Measurements from ENCODE around the gene DEAF1. TPM values are rescaled to one million over a fixed set of nuclear protein-coding genes. Genes with fewer than 3 reads are reported as not detected.

Gene DEAF1
- total RNA-seq, 1 donor from 2014 or later: 40.8 TPM

GRCh38 chr11:609341-609811, 85.6 kb downstream of the DEAF1 start:
- no peak for DNase-seq

DNA sequence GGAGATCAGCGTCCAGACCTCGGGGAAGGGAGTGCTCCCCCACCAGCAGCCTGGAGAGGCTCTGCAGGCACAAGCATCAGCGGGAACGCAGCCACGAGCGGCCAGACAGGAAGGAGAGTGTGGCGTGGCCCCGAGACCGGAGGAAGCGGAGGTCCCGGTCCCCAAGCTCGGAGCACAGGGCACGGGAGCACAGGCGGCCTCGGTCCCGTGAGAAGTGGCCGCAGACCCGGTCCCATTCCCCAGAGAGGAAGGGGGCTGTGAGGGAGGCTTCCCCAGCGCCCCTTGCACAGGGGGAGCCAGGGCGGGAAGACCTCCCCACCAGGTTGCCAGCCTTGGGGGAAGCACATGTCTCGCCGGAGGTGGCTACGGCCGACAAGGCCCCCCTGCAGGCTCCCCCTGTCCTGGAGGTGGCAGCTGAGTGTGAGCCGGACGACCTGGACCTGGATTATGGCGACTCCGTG, 86.2 kb downstream of the DEAF1 start:
- DNase-seq: no peak

GRCh38 chr11:607971-608659, 86.9 kb downstream of the DEAF1 start:
- DNase-seq: no peak

GRCh38 chr11:607020-607780, 87.8 kb downstream of the DEAF1 start:
- no peak for DNase-seq

DNA sequence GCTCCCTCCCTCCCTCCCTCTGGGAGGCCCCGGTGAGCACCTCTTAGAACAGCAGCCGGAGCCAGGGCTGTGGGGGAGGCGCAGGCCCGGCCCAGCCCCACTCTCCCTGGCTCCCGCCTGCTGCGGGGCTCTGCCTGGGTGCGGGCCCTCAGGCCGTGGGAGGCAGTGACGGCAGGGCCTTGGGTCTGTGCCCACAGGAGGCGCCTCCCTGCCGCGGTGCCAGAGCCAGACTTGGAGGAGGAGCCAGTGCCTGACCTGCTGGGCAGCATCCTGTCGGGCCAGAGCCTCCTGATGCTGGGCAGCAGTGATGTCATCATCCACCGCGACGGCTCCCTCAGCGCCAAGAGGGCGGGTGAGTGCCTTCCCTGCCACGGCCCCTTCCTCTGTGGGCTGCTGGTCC, 88.8 kb downstream of the DEAF1 start:
- peak; percentile 31 for DNase-seq

DNA sequence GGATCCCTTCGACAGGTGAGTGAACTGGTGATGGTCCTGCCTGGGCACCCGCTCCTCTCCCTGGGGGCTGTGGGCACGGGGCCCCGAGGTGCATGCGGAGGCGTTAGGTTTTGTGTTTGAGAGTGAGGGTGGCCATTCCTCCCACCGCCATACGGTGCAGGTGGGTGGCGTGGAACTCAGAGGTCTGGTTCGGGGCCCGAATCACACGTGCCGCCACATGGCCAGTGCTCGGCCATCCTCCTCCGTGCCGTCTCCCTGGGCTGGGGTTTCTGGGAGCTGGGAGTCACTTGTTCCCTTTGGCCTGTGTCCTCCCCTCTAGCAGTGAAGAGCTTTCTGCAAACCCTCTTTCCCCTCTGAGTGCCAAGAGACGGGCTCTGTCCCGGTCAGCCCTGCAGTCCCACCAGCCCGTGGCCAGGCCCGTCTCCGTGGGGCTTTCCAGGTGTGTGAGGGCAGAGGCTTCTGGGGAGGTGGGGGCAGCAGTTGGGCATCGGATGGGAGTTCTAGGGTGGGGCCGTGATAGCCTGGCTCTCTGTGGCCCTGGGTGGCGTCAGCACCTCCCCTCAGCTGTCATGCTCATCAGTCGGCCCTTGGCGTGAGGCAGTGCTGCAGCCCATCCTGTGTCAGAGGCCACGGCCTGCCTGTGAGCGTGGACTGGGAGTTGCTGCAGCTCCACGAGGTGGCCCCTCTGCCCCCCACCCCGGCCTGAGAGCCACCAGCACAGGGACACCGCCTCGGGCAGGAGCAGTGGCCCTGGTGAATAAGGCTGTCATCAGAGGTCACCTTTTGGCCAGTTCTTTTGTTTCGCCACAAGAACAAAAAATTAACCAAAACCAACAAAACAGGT, 89.5 kb downstream of the DEAF1 start:
- no peak for DNase-seq

GRCh38 chr11:603154-603553, 91.9 kb downstream of the DEAF1 start:
- DNase-seq: no peak

GRCh38 chr11:601573-602245, 93.3 kb downstream of the DEAF1 start:
- no peak for DNase-seq

DNA sequence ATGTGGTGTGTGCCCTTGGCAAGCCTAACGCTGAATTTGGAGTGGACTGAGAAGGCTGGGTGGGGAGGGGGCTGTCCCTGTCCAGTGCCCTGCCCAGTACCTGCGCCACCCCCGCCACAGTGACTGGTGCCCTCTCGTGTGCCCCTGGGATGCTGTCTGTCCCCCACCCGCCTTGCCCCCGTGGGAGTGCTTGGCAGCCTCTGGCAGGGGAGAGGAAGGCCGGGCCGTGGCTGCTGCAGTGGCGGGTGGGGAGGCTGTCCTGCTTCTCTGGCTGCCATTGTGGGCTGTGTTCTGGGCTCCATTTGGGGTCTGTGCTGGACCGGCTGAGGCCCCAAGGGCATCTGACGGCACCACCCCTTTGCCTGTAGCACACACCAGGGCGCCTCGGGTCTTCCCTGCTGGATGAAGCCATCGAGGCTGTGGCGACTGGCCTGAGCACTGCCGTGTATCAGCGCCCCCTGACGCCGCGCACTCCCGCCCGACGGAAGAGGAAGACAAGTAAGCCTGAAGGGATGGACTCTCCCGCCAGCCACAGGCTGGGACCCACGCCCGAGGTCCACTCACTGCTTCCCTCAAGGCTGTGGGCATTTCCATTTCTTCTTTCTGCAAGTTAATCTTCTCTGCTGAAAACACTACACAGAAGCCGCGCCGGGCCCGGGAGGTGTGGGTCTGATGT, 96.9 kb downstream of the DEAF1 start:
- DNase-seq: no peak

GRCh38 chr11:597166-597725, 97.8 kb downstream of the DEAF1 start:
- no peak for DNase-seq

GRCh38 chr11:596374-596773, 98.6 kb downstream of the DEAF1 start:
- DNase-seq: no peak

- no peak for DNase-seq
Measured at GRCh38 chr11:595400-595799, 99.6 kb downstream of the DEAF1 start.

Other genes with a start within 250 kb of the DEAF1 start
- gene PTDSS2, start 244.9 kb downstream of the DEAF1 start, total RNA-seq: 34.5 and 50.2 TPM in 2 replicates
- gene RNH1, start 188.0 kb downstream of the DEAF1 start, total RNA-seq: 257 and 310 TPM in 2 replicates
- gene HRAS, start 159.6 kb downstream of the DEAF1 start, total RNA-seq: 51.6 and 70.2 TPM in 2 replicates
- gene LRRC56, start 157.7 kb downstream of the DEAF1 start, total RNA-seq: 0.56 and 0.68 TPM in 2 replicates
- gene LMNTD2, start 134.5 kb downstream of the DEAF1 start, total RNA-seq: 1.3 and 2.6 TPM in 2 replicates
- 21.3 and 25.2 TPM in 2 replicates for gene RASSF7, start 134.3 kb downstream of the DEAF1 start, total RNA-seq
- gene PHRF1, start 118.8 kb downstream of the DEAF1 start, total RNA-seq: 27.7 and 31.4 TPM in 2 replicates
- gene IRF7, start 79.3 kb downstream of the DEAF1 start, total RNA-seq: 16.8 and 24.2 TPM in 2 replicates
- not detected in 2 replicates for gene CDHR5, start 70.3 kb downstream of the DEAF1 start, total RNA-seq
- not detected in 2 replicates for gene SCT, start 68.0 kb downstream of the DEAF1 start, total RNA-seq
- under 0.01 TPM in 1 of 2 replicates, not detected in the other for gene DRD4, start 58.0 kb downstream of the DEAF1 start, total RNA-seq
- 10.7 and 12.4 TPM in 2 replicates for gene TMEM80, start 594 bp upstream of the DEAF1 start, total RNA-seq
- 2.7 and 3.1 TPM in 2 replicates for gene EPS8L2, start 11.0 kb upstream of the DEAF1 start, total RNA-seq
- gene TALDO1, start 52.2 kb upstream of the DEAF1 start, total RNA-seq: 115 and 149 TPM in 2 replicates
- 19.6 and 23.4 TPM in 2 replicates for gene GATD1, start 82.3 kb upstream of the DEAF1 start, total RNA-seq
- 0.14 and 0.17 TPM in 2 replicates for gene CEND1, start 94.9 kb upstream of the DEAF1 start, total RNA-seq
- gene SLC25A22, start 103.1 kb upstream of the DEAF1 start, total RNA-seq: 7.1 and 13.6 TPM in 2 replicates
- 7.8 and 12.1 TPM in 2 replicates for gene PIDD1, start 110.0 kb upstream of the DEAF1 start, total RNA-seq
- 199 and 232 TPM in 2 replicates for gene RPLP2, start 114.7 kb upstream of the DEAF1 start, total RNA-seq
- 41.4 and 76.9 TPM in 2 replicates for gene PNPLA2, start 123.7 kb upstream of the DEAF1 start, total RNA-seq
- gene CRACR2B, start 132.7 kb upstream of the DEAF1 start, total RNA-seq: 27.5 and 29.8 TPM in 2 replicates
- 700 and 712 TPM in 2 replicates for gene CD151, start 137.7 kb upstream of the DEAF1 start, total RNA-seq
- gene POLR2L, start 147.3 kb upstream of the DEAF1 start, total RNA-seq: 81.9 and 193 TPM in 2 replicates
- gene TSPAN4, start 147.6 kb upstream of the DEAF1 start, total RNA-seq: 167 and 179 TPM in 2 replicates
- gene CHID1, start 215.6 kb upstream of the DEAF1 start, total RNA-seq: 38.1 and 56.4 TPM in 2 replicates
- 51.1 and 57.9 TPM in 2 replicates for gene AP2A2, start 230.6 kb upstream of the DEAF1 start, total RNA-seq